ENCODE results near the gene SLC44A1.

- TF ChIP-seq, protein P1, sequence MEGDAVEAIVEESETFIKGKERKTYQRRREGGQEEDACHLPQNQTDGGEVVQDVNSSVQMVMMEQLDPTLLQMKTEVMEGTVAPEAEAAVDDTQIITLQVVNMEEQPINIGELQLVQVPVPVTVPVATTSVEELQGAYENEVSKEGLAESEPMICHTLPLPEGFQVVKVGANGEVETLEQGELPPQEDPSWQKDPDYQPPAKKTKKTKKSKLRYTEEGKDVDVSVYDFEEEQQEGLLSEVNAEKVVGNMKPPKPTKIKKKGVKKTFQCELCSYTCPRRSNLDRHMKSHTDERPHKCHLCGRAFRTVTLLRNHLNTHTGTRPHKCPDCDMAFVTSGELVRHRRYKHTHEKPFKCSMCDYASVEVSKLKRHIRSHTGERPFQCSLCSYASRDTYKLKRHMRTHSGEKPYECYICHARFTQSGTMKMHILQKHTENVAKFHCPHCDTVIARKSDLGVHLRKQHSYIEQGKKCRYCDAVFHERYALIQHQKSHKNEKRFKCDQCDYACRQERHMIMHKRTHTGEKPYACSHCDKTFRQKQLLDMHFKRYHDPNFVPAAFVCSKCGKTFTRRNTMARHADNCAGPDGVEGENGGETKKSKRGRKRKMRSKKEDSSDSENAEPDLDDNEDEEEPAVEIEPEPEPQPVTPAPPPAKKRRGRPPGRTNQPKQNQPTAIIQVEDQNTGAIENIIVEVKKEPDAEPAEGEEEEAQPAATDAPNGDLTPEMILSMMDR (IDR thresholded peaks at IDR 0.05) = no peak
- no peak for TF ChIP-seq POLR2A (IDR thresholded peaks at IDR 0.05)
Observed at GRCh38 chr9:105290418-105290817, 46.0 kb downstream of the SLC44A1 start.

Measured in Peyer's patch (tissue), 4 donors.